ENCODE data around the gene OGFOD3. TPM values are rescaled to one million over a fixed set of nuclear protein-coding genes. Genes with fewer than 3 reads are reported as not detected.

The OGFOD3 gene
- total RNA-seq, 1 donor from 2014 or later: 31.3 TPM

DNA sequence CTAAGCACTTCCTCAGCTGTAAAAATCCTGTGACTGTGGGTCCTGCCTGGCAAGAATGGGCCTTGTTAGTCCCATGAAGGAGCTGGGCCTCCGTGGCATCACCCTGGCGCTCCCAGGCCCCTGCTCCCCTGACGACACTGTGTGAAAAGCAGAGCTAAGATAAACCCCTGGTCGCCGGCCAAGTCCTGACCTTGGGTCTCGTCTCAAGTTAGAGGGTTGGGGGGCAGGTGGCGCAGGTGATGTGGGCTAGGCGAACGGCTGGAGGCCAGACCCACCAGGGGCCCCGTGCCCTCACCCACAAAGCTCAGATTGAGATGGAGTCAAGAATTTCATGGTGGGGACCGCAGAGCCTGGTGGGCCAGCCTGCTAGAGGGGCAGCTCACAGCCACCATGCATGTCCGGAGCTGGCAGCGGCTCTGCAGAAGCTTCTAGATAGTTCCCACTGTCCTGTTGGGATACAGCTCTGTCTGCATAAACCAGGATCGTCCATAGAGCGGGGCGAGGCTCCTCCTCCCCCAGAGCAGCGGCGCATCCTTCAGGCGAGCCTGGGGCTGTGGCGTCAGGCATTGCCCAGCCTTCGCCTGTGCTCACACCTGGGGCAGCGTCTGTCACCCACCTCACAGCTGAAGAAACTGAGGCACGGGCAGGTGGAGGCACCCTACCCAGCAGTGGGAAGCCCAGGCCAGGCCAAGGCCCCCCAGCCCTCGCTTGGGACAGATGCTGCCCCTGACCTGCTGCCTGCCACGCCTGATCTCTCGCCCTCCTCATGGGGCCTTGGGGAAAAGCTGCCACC, 20.2 kb upstream of the OGFOD3 start:
- DNase-seq (ENCODE audit: low spot score, unreplicated experiment): no peak
- peaks cover 6% of the 10 kb centered on the region for H3K36me3 Mint-ChIP-seq (ENCODE audit: insufficient read depth)
- H3K27me3 Mint-ChIP-seq: no peaks in the 10 kb centered on the region
- H3K9me3 Mint-ChIP-seq (ENCODE audit: low read depth): no peaks in the 10 kb centered on the region
- no peak overlapping the region for H3K4me3 Mint-ChIP-seq (ENCODE audit: low read depth)
- no peak overlapping the region for H3K27ac Mint-ChIP-seq
- TF ChIP-seq, protein P1, sequence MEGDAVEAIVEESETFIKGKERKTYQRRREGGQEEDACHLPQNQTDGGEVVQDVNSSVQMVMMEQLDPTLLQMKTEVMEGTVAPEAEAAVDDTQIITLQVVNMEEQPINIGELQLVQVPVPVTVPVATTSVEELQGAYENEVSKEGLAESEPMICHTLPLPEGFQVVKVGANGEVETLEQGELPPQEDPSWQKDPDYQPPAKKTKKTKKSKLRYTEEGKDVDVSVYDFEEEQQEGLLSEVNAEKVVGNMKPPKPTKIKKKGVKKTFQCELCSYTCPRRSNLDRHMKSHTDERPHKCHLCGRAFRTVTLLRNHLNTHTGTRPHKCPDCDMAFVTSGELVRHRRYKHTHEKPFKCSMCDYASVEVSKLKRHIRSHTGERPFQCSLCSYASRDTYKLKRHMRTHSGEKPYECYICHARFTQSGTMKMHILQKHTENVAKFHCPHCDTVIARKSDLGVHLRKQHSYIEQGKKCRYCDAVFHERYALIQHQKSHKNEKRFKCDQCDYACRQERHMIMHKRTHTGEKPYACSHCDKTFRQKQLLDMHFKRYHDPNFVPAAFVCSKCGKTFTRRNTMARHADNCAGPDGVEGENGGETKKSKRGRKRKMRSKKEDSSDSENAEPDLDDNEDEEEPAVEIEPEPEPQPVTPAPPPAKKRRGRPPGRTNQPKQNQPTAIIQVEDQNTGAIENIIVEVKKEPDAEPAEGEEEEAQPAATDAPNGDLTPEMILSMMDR (IDR thresholded peaks at IDR 0.05; ENCODE audit: unreplicated experiment): no peak
- H3K4me1 Mint-ChIP-seq (ENCODE audit: low read depth): no peaks in the 10 kb centered on the region

GRCh38 chr17:82437325-82437668, 18.9 kb upstream of the OGFOD3 start:
- H3K36me3 Mint-ChIP-seq (ENCODE audit: insufficient read depth): peaks cover 3% of the 10 kb centered on the region
- no peaks in the 10 kb centered on the region for H3K4me1 Mint-ChIP-seq (ENCODE audit: low read depth)
- no peak overlapping the region for H3K4me3 Mint-ChIP-seq (ENCODE audit: low read depth)
- H3K27ac Mint-ChIP-seq: no peak overlapping the region
- H3K9me3 Mint-ChIP-seq (ENCODE audit: low read depth): no peaks in the 10 kb centered on the region
- H3K27me3 Mint-ChIP-seq: no peaks in the 10 kb centered on the region
- TF ChIP-seq, protein P1 (IDR thresholded peaks at IDR 0.05; ENCODE audit: unreplicated experiment): no peak
- no peak for DNase-seq (ENCODE audit: low spot score, unreplicated experiment)

- Mint-ChIP-seq H3K27me3 (no peaks in the 10 kb centered on the region), H3K9me3 (ENCODE audit: low read depth) (no peaks in the 10 kb centered on the region), H3K4me3 (ENCODE audit: low read depth) (no peak overlapping the region), H3K27ac (no peak overlapping the region), H3K4me1 (ENCODE audit: low read depth) (no peaks in the 10 kb centered on the region), H3K36me3 (ENCODE audit: insufficient read depth) (peaks cover 3% of the 10 kb centered on the region)
- DNase-seq (ENCODE audit: low spot score, unreplicated experiment): no peak
- TF ChIP-seq, protein P1 (IDR thresholded peaks at IDR 0.05; ENCODE audit: unreplicated experiment): no peak
These were observed 18.4 kb upstream of the OGFOD3 start for GRCh38 chr17:82436601-82437324.

GRCh38 chr17:82435601-82436583, 17.5 kb upstream of the OGFOD3 start:
- Mint-ChIP-seq H3K36me3 (ENCODE audit: insufficient read depth) (peaks cover 3% of the 10 kb centered on the region), H3K9me3 (ENCODE audit: low read depth) (no peaks in the 10 kb centered on the region), H3K27me3 (no peaks in the 10 kb centered on the region), H3K4me3 (ENCODE audit: low read depth) (no peak overlapping the region), H3K4me1 (ENCODE audit: low read depth) (no peaks in the 10 kb centered on the region), H3K27ac (no peak overlapping the region)
- TF ChIP-seq, protein P1 (IDR thresholded peaks at IDR 0.05; ENCODE audit: unreplicated experiment): no peak
- DNase-seq (ENCODE audit: low spot score, unreplicated experiment): no peak

- no peak for DNase-seq (ENCODE audit: low spot score, unreplicated experiment)
- no peaks in the 10 kb centered on the region for H3K9me3 Mint-ChIP-seq (ENCODE audit: low read depth)
- H3K27me3 Mint-ChIP-seq: no peaks in the 10 kb centered on the region
- peaks cover 4% of the 10 kb centered on the region for H3K36me3 Mint-ChIP-seq (ENCODE audit: insufficient read depth)
- H3K4me1 Mint-ChIP-seq (ENCODE audit: low read depth): no peaks in the 10 kb centered on the region
- TF ChIP-seq, protein P1 (IDR thresholded peaks at IDR 0.05; ENCODE audit: unreplicated experiment): no peak
- H3K4me3 Mint-ChIP-seq (ENCODE audit: low read depth): no peak overlapping the region
- H3K27ac Mint-ChIP-seq: no peak overlapping the region
These were observed 16.7 kb upstream of the OGFOD3 start for GRCh38 chr17:82435103-82435502.

All from progenitor cell of endocrine pancreas (in vitro differentiated cells).